ENCODE measurements around the gene KRTAP10-2.

KRTAP10-2 gene

DNA sequence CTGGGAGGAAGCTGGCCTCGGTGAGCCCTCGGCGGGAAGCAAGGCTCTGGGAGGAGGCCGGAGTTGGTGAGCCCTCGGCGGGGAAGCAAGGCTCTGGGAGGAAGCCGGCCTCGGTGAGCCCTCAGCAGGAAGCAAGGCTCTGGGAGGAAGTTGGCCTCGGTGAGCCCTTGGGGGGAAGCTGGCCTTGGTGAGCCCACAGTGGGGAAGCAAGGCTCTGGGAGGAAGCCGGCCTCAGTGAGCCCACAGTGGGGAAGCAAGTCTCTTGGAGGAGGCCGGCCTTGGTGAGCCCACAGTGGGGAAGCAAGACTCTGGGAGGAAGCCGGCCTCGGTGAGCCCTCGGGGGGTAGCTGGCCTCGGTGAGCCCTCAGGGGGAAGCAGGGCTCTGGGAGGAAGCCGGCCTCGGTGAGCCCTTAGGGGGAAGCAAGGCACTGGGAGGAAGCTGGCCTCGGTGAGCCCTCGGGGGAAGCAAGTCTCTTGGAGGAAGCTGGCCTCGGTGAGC is 47.4 kb downstream of the KRTAP10-2 start:
- TF ChIP-seq, protein P1, sequence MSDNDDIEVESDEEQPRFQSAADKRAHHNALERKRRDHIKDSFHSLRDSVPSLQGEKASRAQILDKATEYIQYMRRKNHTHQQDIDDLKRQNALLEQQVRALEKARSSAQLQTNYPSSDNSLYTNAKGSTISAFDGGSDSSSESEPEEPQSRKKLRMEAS (IDR thresholded peaks at IDR 0.05) = no peak
- TF ChIP-seq EGR1 (IDR thresholded peaks at IDR 0.05) = no peak
- TF ChIP-seq, protein P2, sequence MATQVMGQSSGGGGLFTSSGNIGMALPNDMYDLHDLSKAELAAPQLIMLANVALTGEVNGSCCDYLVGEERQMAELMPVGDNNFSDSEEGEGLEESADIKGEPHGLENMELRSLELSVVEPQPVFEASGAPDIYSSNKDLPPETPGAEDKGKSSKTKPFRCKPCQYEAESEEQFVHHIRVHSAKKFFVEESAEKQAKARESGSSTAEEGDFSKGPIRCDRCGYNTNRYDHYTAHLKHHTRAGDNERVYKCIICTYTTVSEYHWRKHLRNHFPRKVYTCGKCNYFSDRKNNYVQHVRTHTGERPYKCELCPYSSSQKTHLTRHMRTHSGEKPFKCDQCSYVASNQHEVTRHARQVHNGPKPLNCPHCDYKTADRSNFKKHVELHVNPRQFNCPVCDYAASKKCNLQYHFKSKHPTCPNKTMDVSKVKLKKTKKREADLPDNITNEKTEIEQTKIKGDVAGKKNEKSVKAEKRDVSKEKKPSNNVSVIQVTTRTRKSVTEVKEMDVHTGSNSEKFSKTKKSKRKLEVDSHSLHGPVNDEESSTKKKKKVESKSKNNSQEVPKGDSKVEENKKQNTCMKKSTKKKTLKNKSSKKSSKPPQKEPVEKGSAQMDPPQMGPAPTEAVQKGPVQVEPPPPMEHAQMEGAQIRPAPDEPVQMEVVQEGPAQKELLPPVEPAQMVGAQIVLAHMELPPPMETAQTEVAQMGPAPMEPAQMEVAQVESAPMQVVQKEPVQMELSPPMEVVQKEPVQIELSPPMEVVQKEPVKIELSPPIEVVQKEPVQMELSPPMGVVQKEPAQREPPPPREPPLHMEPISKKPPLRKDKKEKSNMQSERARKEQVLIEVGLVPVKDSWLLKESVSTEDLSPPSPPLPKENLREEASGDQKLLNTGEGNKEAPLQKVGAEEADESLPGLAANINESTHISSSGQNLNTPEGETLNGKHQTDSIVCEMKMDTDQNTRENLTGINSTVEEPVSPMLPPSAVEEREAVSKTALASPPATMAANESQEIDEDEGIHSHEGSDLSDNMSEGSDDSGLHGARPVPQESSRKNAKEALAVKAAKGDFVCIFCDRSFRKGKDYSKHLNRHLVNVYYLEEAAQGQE (IDR thresholded peaks at IDR 0.05; ENCODE audit: low read depth) = no peak

DNA sequence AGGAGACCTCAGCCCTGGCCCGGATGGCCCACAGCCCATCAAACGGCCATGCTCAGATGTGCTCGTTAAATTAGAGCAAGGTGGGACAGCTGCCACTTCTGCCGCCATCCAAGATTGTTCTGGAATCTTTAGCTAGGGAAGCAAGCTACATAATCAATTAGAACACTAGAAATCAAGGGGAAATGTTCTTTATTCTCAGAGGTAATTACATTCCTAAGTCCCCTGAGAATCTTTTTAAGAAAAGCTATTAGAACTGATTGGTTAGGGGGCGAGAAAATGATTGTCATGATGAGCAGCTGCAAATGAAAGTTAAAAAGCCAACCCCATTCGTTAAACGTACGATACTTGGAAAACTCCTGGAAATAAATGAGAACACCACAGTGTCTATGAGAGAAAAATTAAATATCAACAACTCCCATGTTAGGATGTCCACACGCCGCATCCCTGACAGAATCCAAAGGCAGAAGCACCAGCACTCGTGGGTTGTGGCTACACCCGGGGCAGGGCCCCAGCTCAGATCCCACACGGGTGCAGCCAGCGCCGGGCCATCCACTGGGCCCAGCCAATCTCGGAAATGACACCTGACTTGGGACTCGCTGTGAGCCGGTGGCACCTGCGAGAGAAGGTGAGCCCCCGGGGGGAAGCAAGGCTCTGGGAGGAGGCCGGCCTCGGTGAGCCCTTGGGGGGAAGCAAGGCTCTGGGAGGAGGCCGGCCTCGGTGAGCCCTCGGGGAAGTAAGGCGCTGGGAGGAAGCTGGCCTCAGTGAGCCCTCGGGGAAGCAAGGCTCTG is 48.9 kb downstream of the KRTAP10-2 start:
- TF ChIP-seq TAF1 (IDR thresholded peaks at IDR 0.05; ENCODE audit: low read depth) (no peak), ZBTB7A (IDR thresholded peaks at IDR 0.05; ENCODE audit: low read depth) (no peak), FOXM1 (IDR thresholded peaks at IDR 0.05; ENCODE audit: borderline replicate concordance, low read depth) (no peak)
- TF ChIP-seq, protein P3, sequence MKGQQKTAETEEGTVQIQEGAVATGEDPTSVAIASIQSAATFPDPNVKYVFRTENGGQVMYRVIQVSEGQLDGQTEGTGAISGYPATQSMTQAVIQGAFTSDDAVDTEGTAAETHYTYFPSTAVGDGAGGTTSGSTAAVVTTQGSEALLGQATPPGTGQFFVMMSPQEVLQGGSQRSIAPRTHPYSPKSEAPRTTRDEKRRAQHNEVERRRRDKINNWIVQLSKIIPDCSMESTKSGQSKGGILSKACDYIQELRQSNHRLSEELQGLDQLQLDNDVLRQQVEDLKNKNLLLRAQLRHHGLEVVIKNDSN (IDR thresholded peaks at IDR 0.05) = no peak

All from Ishikawa (cell line).